Heart right ventricle (tissue), 12 donors: ENCODE data around the gene AKR1C2. TPM values are rescaled to one million over a fixed set of nuclear protein-coding genes. Genes with fewer than 3 reads are reported as not detected.

Experiments
- polyA plus RNA-seq, 2 donors: library from polyadenylated mRNA; stranded (reverse); fragments of 200-250 nt; gene quantifications; one replicate each; pipeline ENCODE4 v1.2.3, GENCODE V29; 2013
- total RNA-seq, 10 donors: library from RNA; stranded (reverse); fragmentation: NEBNext Ultra II Directional in 3 of 10; extraction: Animal tissue kit (Norgen Biotek cat#: 25700) in 3 of 10; gene quantifications; one replicate each; pipeline versions ENCODE4 v1.2.1 to v1.2.4, GENCODE V29; 2021 to 2023
- donor health status: ischemic (EF 13 %, LVEDD 7.1; RV severe dilation, severe dysfunction).
- donor health status: healthy with polysubstance abuse.
- donor health status: DM: no; HTN: yes; CAD: no.
- donor health status: DM: no; HTN: no; CAD: no.
- donor health status: ischemic (EF 25% LVEDD 6.9; RV normal size, moderate dysfunction).
- donor health status: ischemic (EF 25% LVEDD 5.7; RV mildly dilated, moderate dysfunction).
- donor health status: healthy.
- donor health status: nonischemic (EF 11% LVEDD 7.7; RV severe dilation, severe dysfunction).
- donor health status: DM: yes; HTN: yes; CAD: no.
- donor health status: PGD.
- donor health status: ischemic (EF 29% LVEDD 5.4; RV normal size, mild dysfunction).
- donor health status: nonischemic (EF 23%, LVEDD 6.1; RV moderate dilation, normal function).

Gene AKR1C2
- total and polyA plus RNA-seq, 12 donors, result 4.5 to 44.4 (median 20.5) TPM

Other genes with a start within 250 kb of the AKR1C2 start
- 1 to 10 TPM; 2.0 to 6.5 (median 4.8) TPM for gene AKR1E2, start 177.7 kb downstream of the AKR1C2 start, total RNA-seq
- gene AKR1E2, start 177.7 kb downstream of the AKR1C2 start, polyA plus RNA-seq, result 1 to 10 TPM; 1.2 to 3.0 TPM
- gene AKR1C1, start 40.4 kb downstream of the AKR1C2 start, total RNA-seq, result 10 to 100 TPM in 8 of 10 donors, 1 to 10 TPM in 2; 6.6 to 35.2 (median 13.4) TPM
- 100 to 1,000 TPM in 1 of 2 donors, 10 to 100 TPM in 1; 23.7 to 131 TPM for gene AKR1C1, start 40.4 kb downstream of the AKR1C2 start, polyA plus RNA-seq
- 10 to 100 TPM in 9 of 10 donors, 1 to 10 TPM in 1; 8.2 to 30.6 (median 18.9) TPM for gene AKR1C3, start 90.6 kb upstream of the AKR1C2 start, total RNA-seq
- 10 to 100 TPM; 23.2 to 27.8 TPM for gene AKR1C3, start 90.6 kb upstream of the AKR1C2 start, polyA plus RNA-seq
- gene AKR1C8, start 181.3 kb upstream of the AKR1C2 start, total RNA-seq, result under 1 TPM in 2 of 10 donors, not detected in 8; 0.39 to 0.51 TPM
- gene AKR1C8, start 181.3 kb upstream of the AKR1C2 start, polyA plus RNA-seq, result under 1 TPM in 1 of 2 donors, not detected in 1; 0.04 TPM
- not detected for gene AKR1C4, start 193.0 kb upstream of the AKR1C2 start, total RNA-seq
- not detected for gene AKR1C4, start 193.0 kb upstream of the AKR1C2 start, polyA plus RNA-seq